ENCODE data around the gene ECEL1.

GRCh38 chr2:232496501-232497270 lies 9.1 kb upstream of the ECEL1 start:
- TF ChIP-seq CTCF (IDR thresholded peaks at IDR 0.05; ENCODE audit: insufficient read depth, low read depth, low read length) (no peak), EZH2 (IDR thresholded peaks at IDR 0.05; ENCODE audit: insufficient read depth, low read length) (no peak)
